DMS53 treated with DMSO at 0.1 percent for 48 hours (cell line): Measurements from ENCODE around the gene ALG13.
"Not testable (repeated sequence)": the region's sequence is repeated elsewhere in the genome, so short reads cannot be mapped to it uniquely, and the experiment has no call there.

Experiments
- DNase-seq: peaks from one replicate; lab custom pipeline; 2025; ENCODE audit not compliant: unreplicated experiment; lab: John Stamatoyannopoulos, UW

The ALG13 gene

GRCh38 chrX:111680988-111681779 is at the start of gene ALG13:
ALG13 (plus strand) TSS chrX:111681170; CDS start chrX:111681219, 49 bp downstream.
- DNase-seq = peak; percentile 78

GRCh38 chrX:111634823-111635729 is 45.9 kb upstream of the ALG13 start:
- no peak for DNase-seq

GRCh38 chrX:111641969-111642368 is 39.0 kb upstream of the ALG13 start:
- DNase-seq = no peak

- DNase-seq = not testable (repeated sequence)
These were observed 35.8 kb upstream of the ALG13 start for GRCh38 chrX:111645165-111645564.

- DNase-seq = no peak
These were observed 35.4 kb upstream of the ALG13 start for GRCh38 chrX:111645607-111646006.

GRCh38 chrX:111646515-111646914 is 34.5 kb upstream of the ALG13 start:
- DNase-seq = no peak

GRCh38 chrX:111648802-111649201 is 32.2 kb upstream of the ALG13 start:
- DNase-seq = no peak

- DNase-seq = no peak
These were observed 31.3 kb upstream of the ALG13 start for GRCh38 chrX:111649638-111650037.

GRCh38 chrX:111650845-111651244 is 30.1 kb upstream of the ALG13 start:
- DNase-seq = no peak

- DNase-seq = no peak
These were observed 28.3 kb upstream of the ALG13 start for GRCh38 chrX:111652719-111653118.

- DNase-seq = no peak
These were observed 19.7 kb upstream of the ALG13 start for GRCh38 chrX:111661241-111661640.

- no peak for DNase-seq
These were observed 18.7 kb upstream of the ALG13 start for GRCh38 chrX:111662292-111662691.

- DNase-seq = no peak
These were observed 9.3 kb upstream of the ALG13 start for GRCh38 chrX:111671668-111672067.

GRCh38 chrX:111687305-111687704 is 6.3 kb downstream of the ALG13 start:
- DNase-seq = no peak

GRCh38 chrX:111695297-111695880 is 14.4 kb downstream of the ALG13 start:
- no peak for DNase-seq

GRCh38 chrX:111719426-111720210 is 38.6 kb downstream of the ALG13 start:
- no peak for DNase-seq

- DNase-seq = no peak
These were observed 47.1 kb downstream of the ALG13 start for GRCh38 chrX:111728096-111728495.

- no peak for DNase-seq
These were observed 50.4 kb downstream of the ALG13 start for GRCh38 chrX:111731351-111731750.

GRCh38 chrX:111736571-111736970 is 55.6 kb downstream of the ALG13 start:
- no peak for DNase-seq

GRCh38 chrX:111742018-111742417 is 61.0 kb downstream of the ALG13 start:
- no peak for DNase-seq

- DNase-seq = no peak
These were observed 62.3 kb downstream of the ALG13 start for GRCh38 chrX:111743316-111743715.
